ENCODE results near the gene FAM162A.
"Not testable (repeated sequence)": the region's sequence is repeated elsewhere in the genome, so short reads cannot be mapped to it uniquely, and the experiment has no call there.

The FAM162A gene

GRCh38 chr3:122421836-122422235, 37.9 kb downstream of the FAM162A start:
- DNase-seq, result no peak

- DNase-seq, result no peak
These were observed 44.0 kb downstream of the FAM162A start for GRCh38 chr3:122427857-122428471.

GRCh38 chr3:122430371-122430770, 46.4 kb downstream of the FAM162A start:
- DNase-seq, result no peak

GRCh38 chr3:122435950-122436349, 52.0 kb downstream of the FAM162A start:
- no peak for DNase-seq

GRCh38 chr3:122443090-122443489, 59.1 kb downstream of the FAM162A start:
- DNase-seq, result no peak

- DNase-seq, result not testable (repeated sequence)
These were observed 59.9 kb downstream of the FAM162A start for GRCh38 chr3:122443762-122444490.

GRCh38 chr3:122444491-122444887, 60.5 kb downstream of the FAM162A start:
- DNase-seq, result not testable (repeated sequence)

- not testable (repeated sequence) for DNase-seq
These were observed 64.2 kb downstream of the FAM162A start for GRCh38 chr3:122448218-122448617.

- no peak for DNase-seq
These were observed 67.4 kb downstream of the FAM162A start for GRCh38 chr3:122451371-122451770.

GRCh38 chr3:122456074-122456473, 72.1 kb downstream of the FAM162A start:
- no peak for DNase-seq

GRCh38 chr3:122457706-122458105, 73.7 kb downstream of the FAM162A start:
- no peak for DNase-seq

- DNase-seq, result peak; percentile 54
These were observed 75.0 kb downstream of the FAM162A start for GRCh38 chr3:122458992-122459391.

- no peak for DNase-seq
These were observed 77.8 kb downstream of the FAM162A start for GRCh38 chr3:122461806-122462205.

Measured in fibroblast of skin of scalp (primary cell).